Measurements from ENCODE around the gene CERCAM. TPM values are rescaled to one million over a fixed set of nuclear protein-coding genes. Genes with fewer than 3 reads are reported as not detected.

Gene CERCAM
- total RNA-seq, 4 donors from 2014 or later: 25.1 to 70.7 (median 39.8) TPM

GRCh38 chr9:128448746-128449145, 28.1 kb downstream of the CERCAM start:
- no peak for TF ChIP-seq CTCF (IDR thresholded peaks at IDR 0.05)
- TF ChIP-seq POLR2A (IDR thresholded peaks at IDR 0.05): no peak
- DNase-seq: no peak
- intact Hi-C loops (cut with DNase I; ENCODE audit: low total_unique reads): no loop called here
- Histone ChIP-seq H3K4me1 (no peaks in the 10 kb centered on the region), H3K4me3 (no peak overlapping the region), H3K27me3 (no peaks in the 10 kb centered on the region), H3K9me3 (no peaks in the 10 kb centered on the region), H3K36me3 (no peaks in the 10 kb centered on the region), H3K27ac (no peak overlapping the region)

GRCh38 chr9:128454991-128455390, 34.3 kb downstream of the CERCAM start:
- Histone ChIP-seq H3K9me3 (no peaks in the 10 kb centered on the region), H3K36me3 (no peaks in the 10 kb centered on the region), H3K27ac (no peak overlapping the region), H3K27me3 (no peaks in the 10 kb centered on the region), H3K4me3 (no peak overlapping the region), H3K4me1 (no peaks in the 10 kb centered on the region)
- DNase-seq: no peak
- intact Hi-C loops (cut with DNase I; ENCODE audit: low total_unique reads): no loop called here
- no peak for TF ChIP-seq POLR2A (IDR thresholded peaks at IDR 0.05)
- no peak for TF ChIP-seq CTCF (IDR thresholded peaks at IDR 0.05)

- Histone ChIP-seq H3K4me1 (no peaks in the 10 kb centered on the region), H3K9me3 (no peaks in the 10 kb centered on the region), H3K27ac (peak within 1 kb of the TSS; percentile 36 to 86), H3K36me3 (no peaks in the 10 kb centered on the region), H3K4me3 (peak within 1 kb of the TSS; percentile 76 to 78), H3K27me3 (no peaks in the 10 kb centered on the region)
- DNase-seq: peak; percentile 97 to 98
- intact Hi-C loops (cut with DNase I; ENCODE audit: low total_unique reads): no loop called here
- TF ChIP-seq CTCF (IDR thresholded peaks at IDR 0.05) (peak in 1 of 4 experiments; percentile 11), POLR2A (IDR thresholded peaks at IDR 0.05) (peak; percentile 50 to 60)
Measured at GRCh38 chr9:128455849-128456612, 35.4 kb downstream of the CERCAM start, which contains the start of gene ODF2. TSS of gene ODF2 (plus strand) at chr9:128456006. CDS start at chr9:128456092, 86 bp downstream.

DNA sequence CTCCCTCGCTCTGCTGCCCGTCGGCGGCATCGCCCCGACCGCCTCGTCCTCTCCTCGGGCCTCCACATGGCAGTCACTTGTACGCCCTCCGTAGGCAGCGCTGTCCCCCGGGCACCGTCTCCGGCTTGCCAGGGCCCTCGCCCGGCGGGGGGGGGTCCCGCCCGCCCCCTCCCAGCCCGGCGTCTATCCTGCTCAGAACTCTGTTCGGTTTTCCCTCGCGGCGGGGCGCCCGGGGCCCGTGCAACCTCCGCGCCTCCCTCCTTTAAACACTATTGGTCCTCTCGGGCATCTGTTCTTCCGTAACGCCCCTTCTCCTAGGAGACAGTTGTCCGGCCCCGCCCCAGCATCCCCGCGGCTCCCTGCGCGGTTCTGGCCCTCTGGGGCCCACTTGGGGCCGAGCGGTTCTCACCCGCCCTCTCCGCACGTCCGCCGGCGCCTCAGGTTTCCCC, 36.0 kb downstream of the CERCAM start:
- intact Hi-C loops (cut with DNase I; ENCODE audit: low total_unique reads): no loop called here
- no peaks in the 10 kb centered on the region for H3K4me1 ChIP-seq
- H3K9me3 ChIP-seq: no peaks in the 10 kb centered on the region
- H3K36me3 ChIP-seq: no peaks in the 10 kb centered on the region
- H3K27me3 ChIP-seq: no peaks in the 10 kb centered on the region
- TF ChIP-seq CTCF (IDR thresholded peaks at IDR 0.05) (no peak), POLR2A (IDR thresholded peaks at IDR 0.05) (no peak)
- H3K4me3 ChIP-seq: peak overlapping the region; percentile 76 to 78
- H3K27ac ChIP-seq: peak overlapping the region; percentile 36 to 86
- peak; percentile 57 to 73 for DNase-seq

GRCh38 chr9:128457207-128457606, 36.5 kb downstream of the CERCAM start:
- intact Hi-C loops (cut with DNase I; ENCODE audit: low total_unique reads): no loop called here
- H3K27me3 ChIP-seq: no peaks in the 10 kb centered on the region
- no peaks in the 10 kb centered on the region for H3K9me3 ChIP-seq
- H3K4me3 ChIP-seq: peak overlapping the region; percentile 76 to 78
- no peaks in the 10 kb centered on the region for H3K36me3 ChIP-seq
- DNase-seq: no peak
- no peaks in the 10 kb centered on the region for H3K4me1 ChIP-seq
- no peak overlapping the region for H3K27ac ChIP-seq
- TF ChIP-seq POLR2A (IDR thresholded peaks at IDR 0.05) (no peak), CTCF (IDR thresholded peaks at IDR 0.05) (no peak)

Measured in uterus (tissue), 4 donors.